ENCODE measurements around the gene ZMYM4. TPM values are rescaled to one million over a fixed set of nuclear protein-coding genes. Genes with fewer than 3 reads are reported as not detected.

The ZMYM4 gene
- total RNA-seq, 1 experiment from 2014 or later: 60.3 TPM

GRCh38 chr1:35266306-35266705 is 2.2 kb upstream of the ZMYM4 start:
- Mint-ChIP-seq H3K4me1 (peaks cover 32% of the 10 kb centered on the region), H3K4me3 (no peak overlapping the region), H3K27ac (no peak overlapping the region), H3K27me3 (ENCODE audit: low read depth) (no peaks in the 10 kb centered on the region; the same call in 1 of the 2 replicates), H3K36me3 (peaks cover 3% of the 10 kb centered on the region; the same call in 1 of the 2 replicates), H3K9me3 (peaks cover 10% of the 10 kb centered on the region)
- CTCF ChIA-PET: interaction anchor here (1.9 kb wide), 1 partner anchor 64 kb away, joined by 5 read pairs; no protein-coding TSS in a partner anchor
- no peak for TF ChIP-seq JAZF1 (CRISPR knock-in tag; IDR thresholded peaks at IDR 0.05)
- TF ChIP-seq TEAD4 (CRISPR knock-in tag; IDR thresholded peaks at IDR 0.05): no peak
- TF ChIP-seq ZMAT4 (CRISPR knock-in tag; IDR thresholded peaks at IDR 0.05): no peak
- TF ChIP-seq ZNF232 (CRISPR knock-in tag; IDR thresholded peaks at IDR 0.05): no peak
- no peak for TF ChIP-seq PREB (CRISPR knock-in tag; IDR thresholded peaks at IDR 0.05; ENCODE audit: borderline replicate concordance)
- no peak for TF ChIP-seq USF1 (CRISPR knock-in tag; IDR thresholded peaks at IDR 0.05)
- no peak for TF ChIP-seq ZNF317 (CRISPR knock-in tag; IDR thresholded peaks at IDR 0.05; ENCODE audit: borderline replicate concordance, low read depth)
- no peak for TF ChIP-seq FOXK1 (CRISPR knock-in tag; IDR thresholded peaks at IDR 0.05)
- no peak for ATAC-seq
- DNase-seq (ENCODE audit: low spot score): no peak
- POLR2A ChIA-PET: interaction anchor here (0.6 kb wide), 2 partner anchors 55 to 104 kb away, joined by 6 to 9 read pairs; no protein-coding TSS in a partner anchor

- ChIA-PET CTCF (no interaction called here), POLR2A (no interaction called here)
Observed at GRCh38 chr1:35269201-35269988, 886 bp downstream of the ZMYM4 start.

GRCh38 chr1:35269989-35270289 is 1.4 kb downstream of the ZMYM4 start:
- ATAC-seq (no peak), DNase-seq (ENCODE audit: low spot score) (no peak)
- ChIA-PET POLR2A (no interaction called here), CTCF (no interaction called here)
- Mint-ChIP-seq H3K27ac (peak overlapping the region; percentile 47; the same call in 1 of the 2 replicates), H3K36me3 (peaks cover 9% of the 10 kb centered on the region; the same call in 1 of the 2 replicates), H3K4me3 (peak overlapping the region; percentile 82), H3K4me1 (peaks cover 26% of the 10 kb centered on the region), H3K27me3 (ENCODE audit: low read depth) (no peaks in the 10 kb centered on the region; the same call in 1 of the 2 replicates), H3K9me3 (peaks cover 10% of the 10 kb centered on the region)
- no peak for TF ChIP-seq TP53 (CRISPR knock-in tag; IDR thresholded peaks at IDR 0.05)
- no peak for TF ChIP-seq FOXJ3 (CRISPR knock-in tag; IDR thresholded peaks at IDR 0.05; ENCODE audit: borderline replicate concordance)
- no peak for TF ChIP-seq ZNF671 (CRISPR knock-in tag; IDR thresholded peaks at IDR 0.05)
- no peak for TF ChIP-seq ZBTB21 (CRISPR knock-in tag; IDR thresholded peaks at IDR 0.05; ENCODE audit: borderline replicate concordance)
- no peak for TF ChIP-seq RORB (CRISPR knock-in tag; IDR thresholded peaks at IDR 0.05)
- no peak for TF ChIP-seq EMX1 (CRISPR knock-in tag; IDR thresholded peaks at IDR 0.05)
- TF ChIP-seq ZBTB43 (CRISPR knock-in tag; IDR thresholded peaks at IDR 0.05): no peak
- TF ChIP-seq GRHL2 (CRISPR knock-in tag; IDR thresholded peaks at IDR 0.05; ENCODE audit: insufficient replicate concordance, severe bottlenecking): no peak
- no peak for TF ChIP-seq IRF1 (CRISPR knock-in tag; IDR thresholded peaks at IDR 0.05)

More at GRCh38 chr1:35269201-35269988, 886 bp downstream of the ZMYM4 start:
- Mint-ChIP-seq H3K4me1 (peaks cover 32% of the 10 kb centered on the region), H3K9me3 (peaks cover 10% of the 10 kb centered on the region), H3K36me3 (peaks cover 7% of the 10 kb centered on the region; the same call in 1 of the 2 replicates), H3K27ac (peak overlapping the region; percentile 47; the same call in 1 of the 2 replicates), H3K4me3 (peak overlapping the region; percentile 82), H3K27me3 (ENCODE audit: low read depth) (no peaks in the 10 kb centered on the region; the same call in 1 of the 2 replicates)
- TF ChIP-seq E2F4 (CRISPR knock-in tag; IDR thresholded peaks at IDR 0.05; ENCODE audit: borderline replicate concordance, low read depth): no peak
- no peak for ATAC-seq
- DNase-seq (ENCODE audit: low spot score): no peak

Data from WTC11 (cell line).